GM18519 (cell line): ENCODE data around the gene FMO3.

ENCODE experiments used
- ATAC-seq: cut with Tn5 transposase; IDR thresholded peaks from one replicate; pipeline ENCODE4 v1.9.1; 2021; ENCODE audit warnings: mild to moderate bottlenecking, moderate library complexity; ENCODE audit not compliant: unreplicated experiment, low FRiP score

The FMO3 gene

GRCh38 chr1:171115280-171115897, 24.7 kb downstream of the FMO3 start:
- no peak for ATAC-seq

GRCh38 chr1:171116676-171117075, 26.0 kb downstream of the FMO3 start:
- no peak for ATAC-seq

GRCh38 chr1:171117085-171117484, 26.4 kb downstream of the FMO3 start:
- ATAC-seq = no peak

GRCh38 chr1:171119648-171120047, 28.9 kb downstream of the FMO3 start:
- ATAC-seq = no peak

GRCh38 chr1:171122299-171122698, 31.6 kb downstream of the FMO3 start:
- ATAC-seq = no peak

GRCh38 chr1:171122893-171123292, 32.2 kb downstream of the FMO3 start:
- ATAC-seq = no peak

- no peak for ATAC-seq
Observed at GRCh38 chr1:171126504-171126903, 35.8 kb downstream of the FMO3 start.

GRCh38 chr1:171127099-171127498, 36.4 kb downstream of the FMO3 start:
- ATAC-seq = no peak

- no peak for ATAC-seq
Observed at GRCh38 chr1:171127501-171127900, 36.8 kb downstream of the FMO3 start.

- ATAC-seq = no peak
Observed at GRCh38 chr1:171128463-171128862, 37.8 kb downstream of the FMO3 start.

- no peak for ATAC-seq
Observed at GRCh38 chr1:171134204-171134923, 43.7 kb downstream of the FMO3 start.

- no peak for ATAC-seq
Observed at GRCh38 chr1:171137580-171137979, 46.9 kb downstream of the FMO3 start.

- ATAC-seq = no peak
Observed at GRCh38 chr1:171138980-171139379, 48.3 kb downstream of the FMO3 start.

- no peak for ATAC-seq
Observed at GRCh38 chr1:171139890-171140289, 49.2 kb downstream of the FMO3 start.

GRCh38 chr1:171140401-171140800, 49.7 kb downstream of the FMO3 start:
- ATAC-seq = no peak

- no peak for ATAC-seq
Observed at GRCh38 chr1:171140956-171141687, 50.4 kb downstream of the FMO3 start.

GRCh38 chr1:171141688-171142415, 51.1 kb downstream of the FMO3 start:
- no peak for ATAC-seq

- no peak for ATAC-seq
Observed at GRCh38 chr1:171142416-171143385, 52.0 kb downstream of the FMO3 start.

- no peak for ATAC-seq
Observed at GRCh38 chr1:171150156-171150555, 59.5 kb downstream of the FMO3 start.

GRCh38 chr1:171152549-171152948, 61.8 kb downstream of the FMO3 start:
- ATAC-seq = no peak
